ENCODE results near the gene SAMD4A.

SAMD4A gene

DNA sequence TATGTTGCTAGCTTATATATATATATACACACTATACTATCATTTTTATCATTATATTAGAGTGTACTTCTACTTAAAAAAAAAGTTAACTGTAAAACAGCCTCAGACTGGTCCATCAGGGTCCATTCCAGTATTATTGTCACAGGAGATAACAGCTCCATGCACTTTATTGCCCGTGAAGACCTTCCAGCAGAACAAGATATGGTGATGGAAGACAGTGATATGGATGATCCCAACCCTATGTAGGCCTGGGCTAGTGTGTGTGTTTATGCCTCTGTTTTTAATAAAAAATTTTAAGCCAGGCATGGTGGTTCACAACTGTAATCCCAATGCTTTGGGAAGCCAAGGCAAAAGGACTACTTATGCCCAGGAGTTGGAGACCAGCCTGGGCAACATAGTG lies 249.5 kb downstream of the SAMD4A start:
- TF ChIP-seq POLR2AphosphoS5 (IDR thresholded peaks at IDR 0.05; ENCODE audit: low read depth), result no peak
- TF ChIP-seq SPI1 (IDR thresholded peaks at IDR 0.05; ENCODE audit: borderline replicate concordance, low read depth), result no peak
- TF ChIP-seq, protein P1, sequence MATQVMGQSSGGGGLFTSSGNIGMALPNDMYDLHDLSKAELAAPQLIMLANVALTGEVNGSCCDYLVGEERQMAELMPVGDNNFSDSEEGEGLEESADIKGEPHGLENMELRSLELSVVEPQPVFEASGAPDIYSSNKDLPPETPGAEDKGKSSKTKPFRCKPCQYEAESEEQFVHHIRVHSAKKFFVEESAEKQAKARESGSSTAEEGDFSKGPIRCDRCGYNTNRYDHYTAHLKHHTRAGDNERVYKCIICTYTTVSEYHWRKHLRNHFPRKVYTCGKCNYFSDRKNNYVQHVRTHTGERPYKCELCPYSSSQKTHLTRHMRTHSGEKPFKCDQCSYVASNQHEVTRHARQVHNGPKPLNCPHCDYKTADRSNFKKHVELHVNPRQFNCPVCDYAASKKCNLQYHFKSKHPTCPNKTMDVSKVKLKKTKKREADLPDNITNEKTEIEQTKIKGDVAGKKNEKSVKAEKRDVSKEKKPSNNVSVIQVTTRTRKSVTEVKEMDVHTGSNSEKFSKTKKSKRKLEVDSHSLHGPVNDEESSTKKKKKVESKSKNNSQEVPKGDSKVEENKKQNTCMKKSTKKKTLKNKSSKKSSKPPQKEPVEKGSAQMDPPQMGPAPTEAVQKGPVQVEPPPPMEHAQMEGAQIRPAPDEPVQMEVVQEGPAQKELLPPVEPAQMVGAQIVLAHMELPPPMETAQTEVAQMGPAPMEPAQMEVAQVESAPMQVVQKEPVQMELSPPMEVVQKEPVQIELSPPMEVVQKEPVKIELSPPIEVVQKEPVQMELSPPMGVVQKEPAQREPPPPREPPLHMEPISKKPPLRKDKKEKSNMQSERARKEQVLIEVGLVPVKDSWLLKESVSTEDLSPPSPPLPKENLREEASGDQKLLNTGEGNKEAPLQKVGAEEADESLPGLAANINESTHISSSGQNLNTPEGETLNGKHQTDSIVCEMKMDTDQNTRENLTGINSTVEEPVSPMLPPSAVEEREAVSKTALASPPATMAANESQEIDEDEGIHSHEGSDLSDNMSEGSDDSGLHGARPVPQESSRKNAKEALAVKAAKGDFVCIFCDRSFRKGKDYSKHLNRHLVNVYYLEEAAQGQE (IDR thresholded peaks at IDR 0.05; ENCODE audit: insufficient replicate concordance, low read depth), result no peak
- TF ChIP-seq, protein P2, sequence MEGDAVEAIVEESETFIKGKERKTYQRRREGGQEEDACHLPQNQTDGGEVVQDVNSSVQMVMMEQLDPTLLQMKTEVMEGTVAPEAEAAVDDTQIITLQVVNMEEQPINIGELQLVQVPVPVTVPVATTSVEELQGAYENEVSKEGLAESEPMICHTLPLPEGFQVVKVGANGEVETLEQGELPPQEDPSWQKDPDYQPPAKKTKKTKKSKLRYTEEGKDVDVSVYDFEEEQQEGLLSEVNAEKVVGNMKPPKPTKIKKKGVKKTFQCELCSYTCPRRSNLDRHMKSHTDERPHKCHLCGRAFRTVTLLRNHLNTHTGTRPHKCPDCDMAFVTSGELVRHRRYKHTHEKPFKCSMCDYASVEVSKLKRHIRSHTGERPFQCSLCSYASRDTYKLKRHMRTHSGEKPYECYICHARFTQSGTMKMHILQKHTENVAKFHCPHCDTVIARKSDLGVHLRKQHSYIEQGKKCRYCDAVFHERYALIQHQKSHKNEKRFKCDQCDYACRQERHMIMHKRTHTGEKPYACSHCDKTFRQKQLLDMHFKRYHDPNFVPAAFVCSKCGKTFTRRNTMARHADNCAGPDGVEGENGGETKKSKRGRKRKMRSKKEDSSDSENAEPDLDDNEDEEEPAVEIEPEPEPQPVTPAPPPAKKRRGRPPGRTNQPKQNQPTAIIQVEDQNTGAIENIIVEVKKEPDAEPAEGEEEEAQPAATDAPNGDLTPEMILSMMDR (IDR thresholded peaks at IDR 0.05; ENCODE audit: insufficient read depth, low read length), result no peak
- TF ChIP-seq GABPA (IDR thresholded peaks at IDR 0.05; ENCODE audit: low read depth), result no peak
- DNase-seq (ENCODE audit: low read depth in 1 of 2, low spot score in 1 of 2), result no peak
- no peak overlapping the region for H3K27ac ChIP-seq (replicated peaks)
- H3K4me3 ChIP-seq (replicated peaks; ENCODE audit: insufficient read depth, low read length), result no peak overlapping the region
- H3K27me3 ChIP-seq (ENCODE audit: insufficient read depth, poor library complexity, severe bottlenecking), result no peaks in the 10 kb centered on the region

DNA sequence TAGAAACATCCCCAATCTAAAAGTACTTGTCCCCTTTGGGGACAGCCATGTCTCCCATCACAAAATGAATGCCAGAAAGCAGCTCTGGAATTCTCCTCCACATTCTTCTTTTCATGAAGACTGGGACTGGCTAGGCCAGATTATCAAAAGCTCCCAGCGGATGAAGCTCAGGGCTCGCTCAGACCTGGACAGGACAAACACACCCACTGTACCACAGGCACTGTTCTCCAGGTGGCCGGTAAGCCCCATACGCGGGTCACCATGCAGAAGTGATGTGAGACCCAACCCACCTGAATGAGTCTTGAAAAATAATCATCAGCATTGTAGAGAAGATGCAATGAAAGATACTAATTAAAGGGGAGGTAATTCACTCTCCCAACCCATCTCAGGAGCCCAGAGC lies 250.6 kb downstream of the SAMD4A start:
- no peak for TF ChIP-seq SPI1 (IDR thresholded peaks at IDR 0.05; ENCODE audit: borderline replicate concordance, low read depth)
- TF ChIP-seq POLR2AphosphoS5 (IDR thresholded peaks at IDR 0.05; ENCODE audit: low read depth), result no peak
- no peak for TF ChIP-seq GABPA (IDR thresholded peaks at IDR 0.05; ENCODE audit: low read depth)
- TF ChIP-seq, protein P2 (IDR thresholded peaks at IDR 0.05; ENCODE audit: insufficient read depth, low read length), result no peak

DNA sequence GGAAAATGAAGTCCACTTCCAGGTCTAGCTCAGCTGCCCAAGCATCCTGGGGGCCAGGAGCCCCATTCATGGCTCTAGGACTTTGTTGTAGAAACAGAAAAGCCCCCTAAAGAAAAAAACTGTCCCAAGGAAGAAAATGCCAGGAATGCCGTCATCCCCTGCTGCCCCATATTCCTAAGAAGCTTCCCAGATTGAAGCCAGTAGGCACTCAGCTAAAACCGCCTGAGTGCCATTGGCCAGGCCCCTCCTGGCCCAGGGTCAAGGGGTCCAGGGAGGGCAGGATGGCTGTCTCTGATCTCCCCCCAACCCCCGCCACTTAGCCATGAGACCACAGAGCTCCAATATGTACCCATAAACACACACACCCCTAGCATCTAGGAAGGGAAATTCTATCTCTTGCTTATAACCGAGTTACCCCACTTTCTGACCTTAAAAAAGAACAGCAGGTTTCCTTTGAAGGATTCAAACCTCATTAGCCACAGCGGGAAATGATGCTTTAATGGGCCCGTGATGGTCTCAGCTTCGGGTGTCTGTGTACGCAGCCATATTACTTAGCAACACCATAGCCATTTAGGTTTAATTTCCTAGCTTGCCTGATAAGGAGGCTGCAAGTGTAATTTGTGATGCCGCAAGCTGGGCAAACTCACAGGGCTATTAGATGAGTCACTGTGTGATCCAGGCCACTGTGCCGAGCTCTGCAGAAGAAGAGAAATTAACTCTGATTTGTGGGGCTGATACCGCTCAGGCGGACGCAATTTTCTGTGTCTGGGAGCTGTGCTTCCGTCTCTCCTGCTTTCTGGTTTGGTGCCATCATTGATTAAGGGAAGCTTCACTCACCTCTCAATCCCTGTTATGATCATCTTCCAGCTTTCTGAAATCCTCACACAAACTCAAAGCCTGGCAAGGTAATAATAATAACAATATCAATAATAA lies 251.5 kb downstream of the SAMD4A start:
- Histone ChIP-seq H3K27me3 (ENCODE audit: insufficient read depth, poor library complexity, severe bottlenecking) (no peaks in the 10 kb centered on the region), H3K27ac (replicated peaks) (no peak overlapping the region), H3K4me3 (replicated peaks; ENCODE audit: insufficient read depth, low read length) (no peak overlapping the region)
- no peak for TF ChIP-seq GABPA (IDR thresholded peaks at IDR 0.05; ENCODE audit: low read depth)
- TF ChIP-seq, protein P1 (IDR thresholded peaks at IDR 0.05; ENCODE audit: insufficient replicate concordance, low read depth), result no peak
- no peak for TF ChIP-seq POLR2AphosphoS5 (IDR thresholded peaks at IDR 0.05; ENCODE audit: low read depth)
- TF ChIP-seq, protein P2 (IDR thresholded peaks at IDR 0.05; ENCODE audit: insufficient read depth, low read length), result no peak
- TF ChIP-seq SPI1 (IDR thresholded peaks at IDR 0.05; ENCODE audit: borderline replicate concordance, low read depth), result no peak
- no peak for DNase-seq (ENCODE audit: low read depth in 1 of 2, low spot score in 1 of 2)

More for the DNA sequence above, 250.6 kb downstream of the SAMD4A start:
- Histone ChIP-seq H3K4me3 (replicated peaks; ENCODE audit: insufficient read depth, low read length) (no peak overlapping the region), H3K27me3 (ENCODE audit: insufficient read depth, poor library complexity, severe bottlenecking) (no peaks in the 10 kb centered on the region), H3K27ac (replicated peaks) (no peak overlapping the region)
- no peak for DNase-seq (ENCODE audit: low read depth in 1 of 2, low spot score in 1 of 2)

Measured in HL-60 (cell line).